Stimulated activated CD4-positive, alpha-beta T cell treated with anti-CD3 and anti-CD28 coated beads, Interleukin-12 subunit alpha, Interleukin-12 subunit beta, amount 100 ng/mL, for 4 hours (primary cell): Measurements from ENCODE around the gene FAM90A26.
A peak's percentile ranks its signal among the peaks of the same experiment; 100 is the strongest.
"Not testable (repeated sequence)": the region's sequence is repeated elsewhere in the genome, so short reads cannot be mapped to it uniquely, and the experiment has no call there.

Experiments used
- DNase-seq: peaks from one replicate; pipeline ENCODE4 v3.0.0-alpha.2; 2020

Gene FAM90A26

DNA sequence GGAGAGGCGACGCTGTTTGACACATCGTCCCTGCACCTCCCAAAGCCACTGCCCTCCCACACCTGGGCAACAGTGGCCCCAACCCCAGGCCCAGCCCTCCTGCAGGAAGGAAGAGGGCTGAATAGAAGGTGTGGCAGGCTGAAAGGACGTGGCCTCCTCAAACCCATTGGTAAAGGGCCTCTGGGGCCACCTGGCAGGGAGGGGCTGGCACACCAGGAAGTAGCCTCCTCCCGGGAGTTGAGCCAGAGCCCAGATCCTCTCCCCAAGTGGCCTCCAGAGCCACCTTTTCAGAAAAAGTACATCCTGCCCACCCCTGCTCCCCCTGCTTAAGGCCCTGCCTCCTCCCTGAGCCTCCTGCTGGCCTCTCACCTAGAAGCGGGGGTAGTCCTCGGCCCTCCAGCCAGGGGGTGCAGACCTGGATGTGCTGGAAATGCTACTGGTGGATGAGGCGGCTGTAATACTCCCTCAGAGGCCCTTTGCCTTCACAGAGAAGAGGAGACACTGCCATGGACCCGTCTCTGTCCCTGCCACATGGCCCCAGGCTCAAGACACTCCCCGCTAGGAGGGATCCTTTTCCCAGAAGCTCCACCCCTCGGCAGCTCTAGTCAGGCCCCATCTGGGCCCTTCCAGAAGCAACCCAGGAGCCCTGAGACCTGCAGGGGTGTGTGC lies at the start of gene FAM90A26:
Gene FAM90A26, plus strand, starts transcription at position 619 of the 669 bp plus-strand sequence. CDS start 2,764 bp downstream, outside the sequence.
- DNase-seq, result not testable (repeated sequence)

DNA sequence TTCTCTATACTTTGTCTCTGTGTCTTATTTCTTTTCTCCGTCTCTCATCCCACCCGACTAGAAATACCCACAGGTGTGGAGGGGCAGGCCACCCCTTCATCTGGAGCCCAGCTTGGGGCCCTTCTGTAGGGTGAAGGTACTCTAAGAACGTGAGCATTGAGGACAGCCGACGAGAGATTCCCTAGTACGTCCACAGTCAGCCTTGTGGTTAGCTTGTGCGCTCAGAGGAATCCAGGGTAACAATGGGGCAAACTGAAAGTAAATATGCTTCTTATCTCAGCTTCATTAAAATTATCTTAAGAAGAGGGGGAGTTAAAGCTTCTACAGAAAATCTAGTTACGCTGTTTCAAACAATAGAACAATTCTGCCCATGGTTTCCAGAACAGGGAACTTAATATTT lies 47.5 kb upstream of the FAM90A26 start:
- not testable (repeated sequence) for DNase-seq

DNA sequence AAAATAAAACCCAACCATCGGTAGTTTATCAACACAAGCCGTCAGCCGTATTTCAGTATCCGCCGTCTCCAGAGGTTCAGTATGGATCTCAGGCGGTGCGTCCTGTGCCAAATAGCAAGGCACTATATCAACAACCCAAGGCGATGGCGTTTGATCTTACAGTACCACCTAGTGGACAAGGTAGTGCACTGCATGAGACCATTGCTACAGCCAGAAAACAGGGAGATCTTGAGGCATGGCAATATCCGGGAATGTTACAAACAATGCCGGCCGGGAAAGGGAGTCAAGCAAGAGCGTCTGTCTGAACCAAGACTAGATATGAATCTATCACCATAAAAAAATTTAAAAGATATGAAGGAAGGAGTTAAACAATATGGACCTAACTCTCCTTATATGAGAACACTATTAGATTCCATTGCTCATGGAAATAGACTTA lies 46.6 kb upstream of the FAM90A26 start:
- peak; percentile 11 for DNase-seq

DNA sequence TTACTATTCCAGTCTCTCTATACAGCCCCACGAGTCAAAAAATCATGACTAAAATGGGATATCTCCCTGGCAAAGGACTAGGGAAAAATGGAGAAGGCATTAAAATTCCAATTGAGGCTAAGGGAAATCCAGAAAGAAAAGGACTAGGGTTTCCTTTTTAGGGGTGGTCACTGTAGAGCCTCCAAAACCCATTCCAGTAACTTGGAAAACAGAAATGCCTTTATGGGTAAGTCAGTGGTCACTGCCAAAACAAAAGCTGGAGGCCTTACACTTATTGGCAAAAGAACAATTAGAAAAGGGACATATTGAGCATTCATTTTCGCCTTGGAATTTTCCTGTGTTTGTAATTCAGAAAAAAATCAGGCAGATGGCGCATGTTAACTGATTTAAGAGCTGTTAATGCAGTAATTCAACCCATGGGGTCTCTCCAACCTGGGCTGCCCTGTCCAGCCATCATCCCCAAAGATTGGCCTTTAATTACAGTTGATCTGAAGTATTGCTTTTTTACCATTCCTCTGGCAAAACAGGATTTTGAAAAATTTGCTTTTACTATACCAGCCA lies 44.5 kb upstream of the FAM90A26 start:
- DNase-seq, result not testable (repeated sequence)

GRCh38 chr4:9131420-9131819 lies 38.8 kb upstream of the FAM90A26 start:
- DNase-seq, result not testable (repeated sequence)

GRCh38 chr4:9132849-9133248 lies 37.4 kb upstream of the FAM90A26 start:
- DNase-seq, result not testable (repeated sequence)

- not testable (repeated sequence) for DNase-seq
These were observed 36.2 kb upstream of the FAM90A26 start for GRCh38 chr4:9134011-9134410.

DNA sequence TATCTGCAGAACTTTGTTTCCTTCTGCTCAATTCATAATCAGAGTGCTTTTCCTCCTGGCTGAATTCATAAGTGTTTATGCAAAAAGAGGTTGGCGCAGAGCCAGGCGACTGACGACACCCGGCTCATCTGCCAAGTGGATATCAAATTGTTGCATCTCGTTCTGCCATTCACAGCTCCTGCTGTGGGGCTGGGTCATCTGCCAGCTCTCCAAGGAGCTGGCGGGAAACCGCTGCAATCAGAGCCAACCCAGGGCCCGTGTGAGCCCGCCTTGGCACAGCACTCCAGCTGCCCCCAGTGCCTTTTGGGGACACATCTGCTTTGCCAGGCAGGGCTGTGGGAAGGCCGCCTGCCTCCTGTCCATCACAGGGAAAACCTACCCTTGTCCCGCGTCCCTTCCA lies 35.7 kb upstream of the FAM90A26 start:
- not testable (repeated sequence) for DNase-seq

- not testable (repeated sequence) for DNase-seq
These were observed 29.2 kb upstream of the FAM90A26 start for GRCh38 chr4:9141050-9141449.

GRCh38 chr4:9142786-9143185 lies 27.4 kb upstream of the FAM90A26 start:
- not testable (repeated sequence) for DNase-seq

- DNase-seq, result no peak
These were observed 26.7 kb upstream of the FAM90A26 start for GRCh38 chr4:9143421-9144080.

- no peak for DNase-seq
These were observed 23.2 kb upstream of the FAM90A26 start for GRCh38 chr4:9146967-9147366.

- DNase-seq, result not testable (repeated sequence)
These were observed 22.8 kb upstream of the FAM90A26 start for GRCh38 chr4:9147368-9147767.

DNA sequence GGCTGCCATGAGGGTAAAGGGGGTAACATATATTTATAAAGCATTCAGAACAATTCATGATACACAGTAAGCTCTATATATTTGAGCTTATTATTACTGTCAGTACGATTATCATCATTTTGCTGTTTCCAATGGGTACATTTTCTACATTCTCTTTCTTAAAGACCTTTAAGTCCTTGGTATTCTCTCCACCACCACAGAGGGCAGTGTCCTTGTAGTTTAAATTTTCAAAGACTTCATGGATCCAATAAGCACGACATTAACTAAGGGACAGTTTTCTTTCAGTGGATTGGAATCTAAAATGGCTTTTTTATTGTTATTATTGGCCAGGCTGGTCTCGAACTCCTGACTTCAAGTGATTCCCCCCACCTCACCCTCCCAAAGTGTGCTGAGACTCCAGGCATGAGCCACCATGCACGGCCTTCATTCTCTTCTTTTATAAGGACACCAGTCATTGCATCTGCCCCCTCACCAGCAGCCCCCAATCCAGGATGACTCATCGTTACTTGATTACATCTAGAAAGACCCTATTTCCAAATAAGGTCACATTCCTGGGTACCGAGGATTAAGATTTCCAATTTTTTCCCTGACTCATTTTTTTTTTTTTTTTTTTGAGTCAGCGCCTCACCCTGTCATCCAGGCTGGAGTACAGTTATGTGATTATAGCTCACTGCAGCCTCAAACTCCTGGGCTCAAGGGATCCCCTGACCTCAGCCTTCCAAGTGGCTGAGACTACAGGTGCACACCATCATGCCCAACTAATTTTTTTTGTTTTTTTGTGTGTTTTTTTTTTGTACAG lies 21.4 kb upstream of the FAM90A26 start:
- DNase-seq, result not testable (repeated sequence)

GRCh38 chr4:9151809-9152179 lies 18.4 kb upstream of the FAM90A26 start:
- DNase-seq, result not testable (repeated sequence)

DNA sequence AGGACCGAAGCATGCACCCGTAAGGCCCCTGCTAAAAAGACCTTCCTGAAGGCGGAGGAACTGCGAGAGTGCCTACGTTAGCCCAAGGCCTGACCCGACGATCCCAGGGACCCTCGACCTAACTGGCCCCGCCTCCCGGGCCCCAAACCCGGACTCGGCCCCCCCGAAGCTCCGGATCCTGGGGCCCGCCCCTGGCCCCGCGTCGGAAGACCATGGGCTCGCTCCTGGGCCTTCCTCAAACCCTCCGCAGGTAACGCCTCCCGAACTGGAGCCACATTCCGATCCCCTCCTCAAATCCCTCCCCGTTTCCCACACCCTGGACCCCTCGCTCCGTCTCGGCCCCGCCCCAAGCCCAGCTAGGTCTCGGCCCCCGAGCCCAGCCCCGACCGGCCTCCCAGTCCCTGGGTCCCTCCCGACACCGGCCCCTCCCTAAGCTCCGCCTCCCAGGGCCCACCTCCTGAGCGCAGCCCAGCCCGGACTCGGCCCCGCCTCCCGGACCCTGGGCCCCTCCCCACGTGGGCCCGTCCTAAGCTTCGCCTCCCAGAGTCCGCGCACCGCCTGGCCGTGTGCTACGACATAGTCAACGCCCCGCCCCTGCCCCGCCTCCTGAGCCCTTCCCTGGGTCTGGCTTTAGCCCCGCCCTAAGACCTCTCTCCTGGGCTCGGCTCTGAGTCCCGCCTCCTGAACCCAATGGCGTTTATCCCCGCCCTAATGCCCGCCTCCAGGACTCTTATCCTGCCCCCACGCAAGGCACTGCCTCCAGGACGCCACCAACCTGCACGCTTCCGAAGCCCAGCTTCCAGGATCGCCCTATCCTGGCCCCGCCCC lies 17.8 kb upstream of the FAM90A26 start:
- DNase-seq, result peak; percentile 96

DNA sequence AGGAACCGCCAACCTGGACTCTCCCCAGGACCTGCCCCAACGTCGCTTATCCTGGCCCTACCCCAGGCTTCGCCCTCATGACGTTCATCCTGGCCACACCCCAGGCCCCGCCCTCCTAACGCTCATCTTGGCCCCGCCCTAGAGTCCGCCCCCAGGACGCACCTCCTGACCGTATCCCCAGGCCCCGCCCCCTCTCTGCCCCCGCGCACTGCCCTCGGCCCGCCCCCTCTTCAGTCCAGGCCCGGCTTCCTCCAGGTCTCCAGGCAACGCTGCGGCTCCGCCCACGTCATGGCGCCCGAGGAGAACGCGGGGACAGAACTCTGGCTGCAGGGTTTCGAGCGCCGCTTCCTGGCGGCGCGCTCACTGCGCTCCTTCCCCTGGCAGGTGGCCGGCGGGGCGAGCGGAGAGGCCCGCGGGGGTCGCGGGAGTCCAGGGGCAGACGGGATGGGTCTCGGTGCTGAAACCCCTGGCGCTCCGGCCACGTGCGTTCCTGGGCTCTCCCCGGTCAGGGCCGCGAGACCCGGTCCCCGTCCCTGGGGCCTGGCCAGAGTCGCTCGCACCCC lies 17.1 kb upstream of the FAM90A26 start:
- peak; percentile 95 for DNase-seq

- peak; percentile 11 for DNase-seq
These were observed 16.5 kb upstream of the FAM90A26 start for GRCh38 chr4:9153571-9154157.

DNA sequence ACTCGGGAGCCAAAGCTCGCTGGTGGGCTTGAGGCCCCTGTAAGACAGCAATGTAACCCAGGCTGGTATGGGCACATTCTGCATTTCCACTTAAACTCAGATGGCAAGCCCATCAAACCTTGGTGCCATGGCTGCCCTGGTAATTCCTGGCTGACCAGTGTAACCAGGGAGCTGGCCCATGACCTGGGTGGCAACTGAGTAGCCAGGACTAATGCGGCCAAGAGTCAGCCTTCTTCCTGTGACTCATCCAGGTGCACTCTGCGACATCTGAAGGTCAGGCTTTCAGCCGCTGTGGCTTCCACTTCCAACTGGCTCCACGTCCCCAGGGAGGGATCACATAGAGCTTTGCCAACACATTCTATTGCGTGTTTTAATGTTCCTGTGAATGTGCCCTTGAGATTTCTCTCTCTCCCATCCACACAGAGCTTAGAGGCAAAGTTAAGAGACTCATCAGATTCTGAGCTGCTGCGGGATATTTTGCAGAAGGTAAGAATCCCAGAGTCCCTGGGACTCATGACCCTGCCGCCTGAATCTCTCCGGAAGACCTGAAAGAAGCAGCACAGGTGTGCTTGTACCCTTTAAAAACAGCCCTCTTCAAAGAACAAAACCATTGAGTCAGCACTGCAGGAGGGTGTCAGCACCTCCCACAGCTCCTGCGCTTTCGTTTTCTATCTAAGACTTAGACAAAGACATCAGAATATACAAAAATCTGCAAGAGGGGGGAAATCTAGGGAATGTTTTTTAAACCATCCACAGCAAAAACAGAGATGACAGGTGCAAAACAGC lies 14.9 kb upstream of the FAM90A26 start:
- not testable (repeated sequence) for DNase-seq

DNA sequence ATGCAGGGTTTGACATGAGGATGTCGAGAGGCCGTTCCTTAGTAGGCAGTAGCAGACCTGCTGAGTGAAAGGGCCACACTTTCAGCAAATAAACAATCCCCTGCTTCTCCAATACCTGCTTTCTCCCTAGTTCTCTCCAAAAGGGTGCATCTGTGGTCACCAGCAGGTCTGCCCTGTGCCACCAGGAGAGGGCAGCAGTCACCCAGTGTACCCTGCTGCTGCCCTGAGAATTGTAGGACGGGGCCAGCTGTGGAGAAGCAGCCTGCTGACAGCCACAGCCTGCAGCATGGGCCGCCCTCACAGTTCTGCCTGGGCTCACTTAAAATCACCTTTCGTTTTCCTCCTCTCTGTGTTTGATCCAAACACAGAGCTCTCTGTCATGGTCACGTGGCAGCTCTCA lies 11.8 kb upstream of the FAM90A26 start:
- not testable (repeated sequence) for DNase-seq

GRCh38 chr4:9160046-9160445 lies 10.2 kb upstream of the FAM90A26 start:
- not testable (repeated sequence) for DNase-seq
